HG02973 (cell line): ENCODE data around the gene NFYC.

Source experiments
- ATAC-seq: cut with Tn5 transposase; IDR thresholded peaks from one replicate; pipeline ENCODE4 v1.9.1; 2021; ENCODE audit warnings: moderate library complexity; ENCODE audit not compliant: unreplicated experiment

Gene NFYC

DNA sequence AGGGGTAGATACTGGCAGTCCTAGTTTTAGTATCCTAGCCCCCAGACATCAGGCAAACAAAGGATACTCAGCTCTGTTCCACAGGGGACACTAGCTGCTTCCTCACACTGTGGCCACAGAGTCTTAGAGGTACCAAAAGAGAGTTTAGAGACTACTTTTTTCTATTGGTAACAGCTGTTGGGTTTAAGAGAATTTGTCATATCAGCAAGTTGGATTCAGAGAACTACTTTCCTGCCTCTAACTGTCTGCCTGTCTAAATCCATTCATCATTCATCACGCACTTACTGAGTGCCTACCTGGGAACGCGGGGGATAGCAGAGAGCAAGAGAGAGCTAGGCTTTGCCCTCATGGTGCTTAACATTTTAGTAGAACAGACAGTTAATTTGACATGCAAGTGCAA is 65.0 kb downstream of the NFYC start:
- no peak for ATAC-seq

- no peak for ATAC-seq
These were observed 65.6 kb downstream of the NFYC start for GRCh38 chr1:40757084-40757483.

GRCh38 chr1:40758004-40758403 is 66.5 kb downstream of the NFYC start:
- ATAC-seq: no peak

GRCh38 chr1:40758578-40759343 is 67.3 kb downstream of the NFYC start:
- no peak for ATAC-seq

DNA sequence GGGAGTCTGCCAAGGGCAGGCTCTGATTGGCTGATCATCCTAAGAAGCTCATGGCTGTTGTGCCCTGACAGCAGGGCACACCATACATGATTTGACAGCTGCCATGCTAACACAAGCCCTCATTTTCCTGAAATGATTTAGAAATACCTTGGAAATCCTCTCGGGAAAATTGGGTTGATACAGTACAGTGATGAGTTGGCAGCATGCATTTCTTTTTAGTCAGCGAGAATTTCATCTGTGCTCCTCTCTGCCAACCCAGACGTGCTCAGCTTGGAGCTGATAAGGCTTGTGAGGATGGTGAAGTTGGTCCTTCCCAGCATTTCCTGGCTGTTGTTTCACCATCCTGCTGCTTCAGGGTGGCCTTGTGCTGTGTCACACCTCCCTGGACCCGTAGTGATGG is 69.5 kb downstream of the NFYC start:
- no peak for ATAC-seq

DNA sequence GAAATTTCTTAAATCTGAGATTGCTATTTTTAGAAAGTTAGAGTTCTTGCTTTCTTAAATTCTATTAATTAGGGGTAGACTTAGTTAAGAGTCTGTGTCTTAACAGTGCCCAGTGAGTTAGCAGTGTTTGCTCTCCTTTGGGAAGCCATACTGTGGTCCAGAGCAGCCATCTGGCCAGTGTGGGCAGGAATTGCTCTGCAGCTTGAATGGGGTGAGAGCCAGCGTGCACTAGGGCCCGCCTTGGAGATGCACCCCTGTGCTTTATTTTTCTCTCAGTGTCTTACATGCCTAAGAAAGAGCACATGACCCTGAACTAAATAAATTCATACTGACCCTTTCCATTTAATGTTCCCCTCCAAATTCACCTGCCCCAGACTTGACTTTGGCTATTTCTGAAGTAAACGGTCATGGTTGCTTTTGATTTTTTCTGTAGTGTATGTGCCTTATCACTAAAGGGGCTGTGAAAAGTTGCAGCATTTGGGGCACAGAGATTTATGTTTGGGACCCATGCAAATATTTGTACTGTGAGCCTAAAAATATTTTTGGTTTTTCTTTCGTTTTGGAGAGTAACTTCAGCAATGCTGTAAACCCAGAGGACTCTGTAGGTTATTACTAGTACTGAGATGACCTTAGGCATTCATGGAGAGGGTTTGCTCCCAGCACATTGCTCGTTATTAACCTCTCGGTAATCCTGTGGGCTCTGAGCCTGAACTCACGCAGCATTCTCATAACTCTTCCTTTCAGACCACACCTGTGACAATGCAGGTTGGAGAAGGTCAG is 70.8 kb downstream of the NFYC start:
- no peak for ATAC-seq

- no peak for ATAC-seq
These were observed 72.4 kb downstream of the NFYC start for GRCh38 chr1:40763742-40764532.

DNA sequence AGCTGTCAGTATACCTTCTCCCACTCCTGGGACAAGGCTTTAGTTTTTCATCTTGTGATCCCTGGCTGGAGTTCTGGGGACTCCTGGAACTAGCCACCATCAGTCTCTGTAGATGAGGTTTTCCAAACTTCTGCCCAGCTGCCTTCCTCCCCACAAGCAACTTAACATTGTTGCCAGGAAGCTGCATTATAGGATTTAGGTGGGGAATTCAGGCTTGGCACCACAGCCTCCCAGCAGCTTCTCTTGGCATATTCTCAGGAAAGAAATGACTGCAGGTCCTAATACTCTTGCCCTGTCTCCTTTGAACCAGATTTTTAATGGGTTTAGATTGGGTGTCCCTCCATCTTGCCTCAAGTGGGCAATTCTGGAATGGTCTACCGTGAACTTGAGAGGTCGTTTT is 73.5 kb downstream of the NFYC start:
- ATAC-seq: no peak

DNA sequence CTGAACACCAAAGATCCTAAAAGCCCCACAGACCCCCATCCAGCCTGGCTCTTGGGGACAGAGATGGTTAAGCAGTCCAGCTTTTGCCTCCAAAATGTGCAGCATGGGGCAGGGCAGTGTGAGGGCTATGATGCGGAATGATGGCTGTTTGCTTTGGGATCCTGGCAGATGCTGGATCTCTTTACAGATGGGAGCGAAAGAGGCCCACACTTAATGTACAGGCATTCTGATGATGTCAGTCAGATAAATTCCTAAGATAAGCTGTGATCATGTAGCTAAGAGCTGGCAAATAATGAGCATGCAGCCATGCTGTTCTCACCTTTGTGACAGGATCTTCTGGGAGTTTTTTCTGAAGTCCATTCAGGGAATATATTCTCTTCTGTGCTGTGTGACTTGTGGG is 74.5 kb downstream of the NFYC start:
- ATAC-seq: no peak

DNA sequence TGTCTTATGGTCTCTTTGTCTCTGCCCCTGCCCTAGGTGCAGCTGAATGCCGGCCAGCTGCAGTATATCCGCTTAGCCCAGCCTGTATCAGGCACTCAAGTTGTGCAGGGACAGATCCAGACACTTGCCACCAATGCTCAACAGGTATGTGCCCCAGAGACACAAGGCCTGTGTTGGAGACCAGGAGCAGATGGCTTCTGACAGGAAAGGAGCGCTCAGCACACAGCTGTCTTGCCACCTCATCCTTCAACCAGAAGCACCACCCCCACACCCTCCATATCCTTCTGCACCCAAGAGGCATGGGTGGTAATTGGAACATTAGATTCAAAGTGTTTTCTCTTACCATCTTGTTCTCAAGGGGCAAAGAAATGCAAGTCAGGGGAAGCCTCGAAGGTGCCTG is 75.1 kb downstream of the NFYC start:
- ATAC-seq: no peak

DNA sequence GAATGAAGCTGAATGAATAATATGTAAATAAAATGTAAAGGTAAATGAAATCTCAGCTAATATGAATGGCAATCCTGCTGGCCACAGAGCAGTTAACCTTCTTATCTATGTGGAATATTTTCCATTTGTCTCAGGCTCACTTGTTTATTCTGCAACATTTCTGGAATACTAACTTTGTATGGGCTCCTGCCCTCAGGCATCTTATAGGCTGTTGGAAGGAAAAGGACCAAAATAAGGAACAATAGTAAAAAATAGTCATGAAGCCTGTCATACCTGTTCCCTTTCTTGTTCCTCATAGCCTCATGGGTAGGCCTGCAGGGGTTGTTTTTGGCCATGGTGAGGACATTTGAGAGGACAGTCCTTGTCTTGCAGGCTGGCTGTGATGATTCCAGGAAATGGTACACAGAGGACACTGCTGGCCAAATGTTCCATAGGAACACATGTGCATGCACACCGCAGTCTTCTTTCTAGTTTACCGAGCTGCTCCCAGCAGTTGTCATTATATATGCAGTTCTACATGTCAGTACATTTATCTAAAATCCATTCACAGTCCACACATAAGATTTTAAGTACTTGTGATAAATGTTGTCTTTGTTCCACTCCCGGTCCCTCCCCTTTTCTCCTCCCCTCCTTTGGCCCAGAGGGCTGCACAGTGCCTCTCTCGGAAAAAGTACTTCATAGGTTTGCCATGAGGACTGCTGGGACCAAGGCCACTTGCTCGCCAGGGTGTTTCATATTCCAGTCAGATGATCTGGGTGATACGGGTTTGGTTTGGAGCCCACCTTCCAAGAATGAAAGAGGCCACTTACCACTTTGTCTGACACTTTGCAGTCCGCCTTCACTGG is 76.9 kb downstream of the NFYC start:
- no peak for ATAC-seq

DNA sequence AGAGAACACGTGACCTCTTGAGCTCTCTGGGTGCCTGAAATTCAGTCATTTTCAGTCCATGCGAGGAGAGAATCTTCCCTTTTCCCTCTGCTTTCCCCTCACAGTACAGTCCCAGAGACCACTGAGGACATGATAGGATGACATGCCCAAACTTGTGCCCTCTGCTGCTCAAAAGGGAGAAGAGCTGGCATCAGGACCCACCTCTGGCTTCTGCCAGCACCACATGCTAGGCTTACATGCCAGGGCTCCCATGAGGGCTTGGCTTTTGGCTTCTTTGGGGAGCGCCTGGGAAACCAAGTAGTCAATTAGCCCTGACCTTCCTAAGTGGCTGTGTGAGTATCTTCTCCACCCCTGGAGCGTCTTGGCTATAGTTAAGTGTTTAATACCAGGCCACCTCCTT is 78.3 kb downstream of the NFYC start:
- ATAC-seq: no peak

GRCh38 chr1:40770296-40771070 is 79.0 kb downstream of the NFYC start:
- no peak for ATAC-seq

DNA sequence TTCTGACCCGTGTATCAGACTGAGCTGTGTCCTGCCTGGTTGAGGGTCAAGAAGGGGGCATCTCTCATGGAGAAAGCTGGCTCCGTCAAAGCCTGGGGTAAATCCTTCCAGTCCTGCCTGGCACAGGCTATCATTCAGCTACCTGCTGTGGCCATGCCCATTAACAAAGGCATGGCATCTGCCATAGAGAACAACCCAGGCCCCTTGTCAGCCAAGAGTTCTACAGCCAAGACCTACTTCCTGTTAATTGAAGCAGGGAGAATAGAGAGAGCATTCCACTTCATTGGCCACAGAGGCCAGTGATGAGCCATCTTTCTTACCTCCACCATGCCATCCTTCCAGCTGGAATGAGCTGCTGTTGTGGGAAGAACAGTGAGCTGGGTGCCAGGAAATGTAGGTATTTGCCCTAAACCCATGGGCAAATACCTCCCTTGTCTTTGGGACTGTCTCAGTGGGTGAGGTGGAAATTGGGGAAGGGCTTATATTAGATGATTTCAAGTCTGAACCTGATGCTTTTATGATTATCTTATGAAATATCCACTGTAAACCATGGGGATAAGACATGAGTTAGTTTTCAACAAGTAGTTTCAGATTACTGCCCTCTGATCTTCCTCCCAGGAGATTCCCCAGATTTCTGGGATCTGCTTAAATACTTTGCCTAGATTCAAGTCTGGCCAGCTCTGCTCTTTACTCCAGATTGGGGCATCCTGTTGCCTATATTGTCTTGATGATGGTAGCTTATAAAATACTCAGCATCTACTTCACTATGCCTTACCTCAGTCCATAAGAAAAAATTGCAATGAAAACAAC is 80.8 kb downstream of the NFYC start:
- ATAC-seq: no peak

GRCh38 chr1:40773748-40774265 is 82.3 kb downstream of the NFYC start:
- ATAC-seq: no peak

DNA sequence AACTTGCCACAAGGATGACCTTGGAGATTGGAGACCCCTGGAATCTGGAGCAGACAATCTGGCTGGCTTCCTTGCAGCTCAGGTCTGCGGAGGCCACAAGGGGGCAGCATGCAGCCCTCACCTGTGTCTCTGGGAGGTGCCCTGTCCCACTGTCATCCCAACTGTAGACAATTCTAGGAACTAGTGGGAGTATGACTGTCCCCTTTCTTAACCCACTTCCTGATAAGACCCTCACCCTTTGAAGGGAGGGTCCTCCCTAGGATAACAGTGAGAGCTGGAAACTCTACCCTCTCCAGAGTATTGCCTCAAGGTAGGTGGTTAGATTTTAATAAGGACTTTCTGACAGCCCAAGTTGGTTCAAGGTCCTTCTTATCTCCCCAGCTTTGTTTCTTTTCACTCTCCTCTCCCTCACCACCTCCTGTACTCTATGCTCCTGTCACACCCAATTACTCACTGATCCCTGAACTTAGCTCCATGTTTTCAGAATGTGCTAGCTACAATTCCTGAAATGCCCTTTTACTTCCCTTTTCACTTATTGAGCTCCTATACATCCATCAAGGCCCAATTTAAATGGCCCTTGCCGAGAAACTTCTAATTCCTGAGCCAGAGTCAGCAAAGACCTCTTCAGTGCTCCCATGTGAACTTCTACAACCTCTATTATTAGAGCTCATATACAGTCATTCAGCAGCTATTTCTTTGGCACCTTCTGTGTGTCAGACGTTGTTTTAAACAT is 82.9 kb downstream of the NFYC start:
- no peak for ATAC-seq

- no peak for ATAC-seq
These were observed 85.0 kb downstream of the NFYC start for GRCh38 chr1:40776236-40777072.
